H1 (cell line): ENCODE measurements around the gene TRIM23. TPM values are rescaled to one million over a fixed set of nuclear protein-coding genes. Genes with fewer than 3 reads are reported as not detected.

Source experiments
- CHD7 ChIP-seq: fragments of 300-600 bp; sonication (generic); IDR thresholded peaks from 2 replicates; pipeline ENCODE4 v1.7.1; 2012; ENCODE audit warnings: low read length, moderate library complexity, mild to moderate bottlenecking, inconsistent platforms; ENCODE audit not compliant: insufficient replicate concordance
- CTCF ChIP-seq, 3 experiments: IDR thresholded peaks; 1 replicate in 2 of 3; 2 replicates in 1 of 3; pipeline versions ENCODE4 v1.5.1 to v1.6.1; 2011; ENCODE audit warnings: low read length in 3 of 3, mild to moderate bottlenecking in 3 of 3, inconsistent platforms in 2 of 3, low read depth in 1 of 3, moderate library complexity in 1 of 3; ENCODE audit not compliant: insufficient read depth in 1 of 3; ENCODE audit errors: control extremely low read depth in 1 of 3
- GABPA ChIP-seq: IDR thresholded peaks from 2 replicates; pipeline ENCODE4 v1.6.1; 2011; ENCODE audit warnings: mild to moderate bottlenecking, low read length, moderate library complexity, borderline replicate concordance; ENCODE audit not compliant: insufficient read depth
- RBBP5 ChIP-seq: IDR thresholded peaks from 2 replicates; pipeline ENCODE4 v1.7.1; 2012; ENCODE audit warnings: low read depth, mild to moderate bottlenecking, inconsistent platforms, low read length, moderate library complexity, borderline replicate concordance
- SP1 ChIP-seq: IDR thresholded peaks from 2 replicates; pipeline ENCODE4 v1.6.1; 2011; ENCODE audit warnings: low read depth, low read length
- TAF7 ChIP-seq: optimal IDR thresholded peaks from 2 replicates; pipeline ENCODE3; 2011; ENCODE audit warnings: low read depth, mild to moderate bottlenecking, inconsistent platforms, low read length, moderate library complexity, borderline replicate concordance
- TBP ChIP-seq: IDR thresholded peaks from 2 replicates; pipeline ENCODE4 v1.6.1; 2011; ENCODE audit warnings: low read depth, low read length, improper control_type of control experiment
- ZNF274 ChIP-seq: IDR thresholded peaks from 2 replicates; pipeline ENCODE4 v1.7.0; 2012; ENCODE audit warnings: low read length, borderline replicate concordance; ENCODE audit errors: extremely low read depth
- polyA plus RNA-seq, 7 experiments: library from polyadenylated mRNA; depleted of rRNA in 3 of 7; stranded (reverse) in 5 of 7; unstranded in 2 of 7; fragments of >200 nt in 5 of 7; fragments of 200-250 nt in 2 of 7; gene quantifications; 1 replicate in 5 of 7; 2 replicates in 1 of 7; 4 replicates in 1 of 7; pipeline versions ENCODE4 v1.2.1 to v1.2.3, GENCODE V29; 2011 to 2013; ENCODE audit warnings: missing spikeins in 2 of 7, mixed read lengths in 2 of 7
- total RNA-seq: library from RNA; stranded (reverse); fragmentation: NEBNext Ultra II Directional; extraction: Animal tissue kit (Norgen Biotek cat#: 25700); gene quantifications from 2 replicates; pipeline ENCODE4 v1.2.1, GENCODE V29; 2021

Gene TRIM23
- total and polyA plus RNA-seq, 2 of the 8 experiments (the other 6 are each of a cell fraction or from before 2014, with no cell fraction given), result 2.5 to 11.7 TPM

- no peak for TF ChIP-seq CHD7
- TF ChIP-seq TBP, result no peak
- no peak for TF ChIP-seq TAF7
- TF ChIP-seq RBBP5, result no peak
- TF ChIP-seq SP1, result no peak
- no peak for TF ChIP-seq CTCF (IDR thresholded peaks at IDR 0.05; ENCODE audit: control extremely low read depth in 1 of 3, insufficient read depth in 1 of 3, low read depth in 1 of 3, low read length in 3 of 3)
- no peak for TF ChIP-seq ZNF274
- no peak for TF ChIP-seq GABPA
Observed at GRCh38 chr5:65611524-65611923, 12.6 kb downstream of the TRIM23 start (continued).
